8988T (cell line): ENCODE data around the gene STK32C.
A peak's percentile ranks its signal among the peaks of the same experiment; 100 is the strongest.

Source experiments
- DNase-seq: peaks from one replicate; pipeline ENCODE4 v3.0.0; 2011

Gene STK32C

GRCh38 chr10:132264306-132264950 is 43.3 kb downstream of the STK32C start:
- no peak for DNase-seq

- DNase-seq = no peak
Measured at GRCh38 chr10:132263866-132264265, 43.9 kb downstream of the STK32C start.

GRCh38 chr10:132259702-132260482 is 47.9 kb downstream of the STK32C start:
- no peak for DNase-seq

DNA sequence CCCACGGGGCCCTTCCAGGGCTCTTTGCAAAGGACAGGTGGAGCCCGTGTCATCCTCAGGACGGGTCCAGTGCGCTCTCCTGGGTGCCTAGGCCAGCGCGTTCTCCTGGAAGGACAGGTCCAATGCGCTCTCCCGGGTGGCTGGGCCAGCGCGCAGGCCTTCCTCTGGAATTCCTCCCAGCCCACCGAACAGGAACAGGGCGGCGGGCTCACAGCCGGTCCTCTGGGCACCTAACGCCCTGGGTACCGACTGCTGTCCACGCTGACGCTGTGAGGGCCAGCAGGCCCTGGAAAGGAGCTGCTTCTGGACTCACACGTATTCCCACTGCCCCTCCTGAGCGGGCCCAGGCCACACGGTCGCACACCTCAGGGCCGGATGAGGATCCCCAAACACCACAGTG is 49.3 kb downstream of the STK32C start:
- no peak for DNase-seq

DNA sequence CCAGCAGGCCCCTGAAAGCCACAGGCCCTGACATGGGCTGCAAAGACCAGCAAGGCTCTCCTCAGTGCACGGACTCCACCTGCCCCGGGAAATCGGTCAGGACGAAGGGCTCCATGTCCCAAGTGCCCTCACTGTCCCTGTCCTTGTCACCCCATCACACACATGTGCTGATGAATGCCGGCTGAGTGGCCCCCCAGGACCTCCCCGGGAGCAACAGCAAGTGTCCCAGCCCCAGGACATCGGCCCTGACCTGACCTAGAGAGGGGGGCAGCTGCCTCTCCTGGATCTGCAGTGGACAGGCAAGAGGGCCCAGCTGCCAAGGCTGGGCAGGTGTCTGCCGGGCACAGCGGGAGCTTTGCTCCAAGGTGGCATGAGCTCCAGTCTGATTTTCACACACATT is 49.8 kb downstream of the STK32C start:
- DNase-seq = no peak

DNA sequence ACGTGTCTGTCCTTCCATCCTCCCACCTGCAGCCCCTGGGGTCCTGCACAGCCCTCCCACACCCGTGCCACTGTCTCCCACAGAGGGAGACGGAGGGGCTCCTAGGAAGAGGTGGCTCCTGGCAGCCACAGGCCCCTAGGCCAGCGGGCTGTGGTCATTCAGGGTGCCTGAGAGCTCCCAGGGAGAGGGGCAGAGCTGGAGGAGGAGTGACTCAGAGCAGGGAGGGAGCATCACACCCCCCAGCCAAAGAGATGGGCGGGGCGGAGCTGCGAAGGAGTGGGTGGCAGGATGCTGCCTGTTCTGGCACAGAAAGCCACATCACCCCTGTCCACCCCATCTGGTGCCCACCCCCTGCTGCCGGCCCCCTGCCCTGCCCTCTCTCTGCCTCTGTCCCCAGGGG is 50.5 kb downstream of the STK32C start:
- DNase-seq = no peak

DNA sequence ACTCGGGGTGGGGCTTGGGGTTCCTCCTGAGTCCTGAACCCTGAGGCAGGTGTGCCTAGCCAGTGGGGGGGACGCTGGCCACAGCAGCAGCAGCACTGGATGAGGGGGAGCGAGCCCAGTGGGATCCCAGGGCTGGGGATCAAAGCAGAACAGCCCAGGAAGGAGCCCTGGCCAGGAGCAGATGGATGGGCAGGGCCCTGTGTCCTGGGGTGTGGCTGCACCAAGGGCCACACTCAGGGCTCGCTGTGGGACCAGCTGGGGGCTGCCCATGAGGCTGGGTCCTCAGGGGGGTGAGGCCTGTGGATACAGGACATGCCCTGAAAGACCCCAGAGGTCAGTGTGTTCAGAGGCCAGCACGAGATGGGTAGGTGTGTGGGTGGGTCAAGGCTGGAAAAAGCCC is 50.9 kb downstream of the STK32C start:
- DNase-seq = no peak

DNA sequence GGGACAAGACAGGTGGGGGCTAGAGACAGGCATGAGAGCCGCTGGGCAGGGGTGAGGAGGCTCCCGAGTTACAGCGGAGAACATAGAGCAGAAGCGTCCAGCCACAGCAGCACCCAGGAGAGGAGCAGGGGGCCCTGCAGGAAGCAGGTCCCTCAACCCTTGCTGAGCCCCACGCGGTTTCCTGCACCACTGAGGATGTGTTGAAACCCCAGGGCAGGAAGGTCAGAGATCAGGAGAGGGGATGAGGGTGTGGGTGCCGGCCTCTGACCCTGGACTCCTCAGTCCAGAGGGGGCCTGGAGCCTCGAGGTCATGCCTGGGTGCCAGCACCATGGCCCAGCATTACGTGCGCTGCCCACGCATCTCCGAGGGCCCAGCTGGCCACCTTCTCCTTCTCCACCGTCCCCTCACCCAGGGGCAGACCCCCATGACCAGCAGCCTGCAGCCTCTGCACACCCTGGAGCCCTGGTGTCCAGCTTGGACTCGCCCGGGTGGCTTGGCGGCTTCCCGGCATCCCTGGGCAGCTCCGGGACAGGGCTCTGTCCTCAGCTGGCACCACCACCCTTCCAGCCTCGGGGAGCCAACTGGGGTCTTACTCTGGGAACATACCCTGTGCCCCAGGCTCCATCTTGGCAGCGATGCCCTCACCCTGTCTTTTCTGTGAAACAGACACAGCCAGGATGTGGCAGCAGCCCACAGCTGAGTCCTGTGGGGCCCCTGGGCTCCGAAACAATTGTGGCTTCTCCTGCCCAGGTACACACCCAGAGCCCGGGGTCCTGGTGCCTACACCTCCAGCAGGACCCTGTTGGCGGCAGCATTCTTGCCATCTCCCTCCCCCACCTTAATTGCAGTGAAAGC is 52.0 kb downstream of the STK32C start:
- DNase-seq = no peak

GRCh38 chr10:132254841-132255240 is 52.9 kb downstream of the STK32C start:
- no peak for DNase-seq

GRCh38 chr10:132253092-132253687 is 54.6 kb downstream of the STK32C start:
- no peak for DNase-seq

GRCh38 chr10:132252412-132252811 is 55.3 kb downstream of the STK32C start:
- DNase-seq = no peak

DNA sequence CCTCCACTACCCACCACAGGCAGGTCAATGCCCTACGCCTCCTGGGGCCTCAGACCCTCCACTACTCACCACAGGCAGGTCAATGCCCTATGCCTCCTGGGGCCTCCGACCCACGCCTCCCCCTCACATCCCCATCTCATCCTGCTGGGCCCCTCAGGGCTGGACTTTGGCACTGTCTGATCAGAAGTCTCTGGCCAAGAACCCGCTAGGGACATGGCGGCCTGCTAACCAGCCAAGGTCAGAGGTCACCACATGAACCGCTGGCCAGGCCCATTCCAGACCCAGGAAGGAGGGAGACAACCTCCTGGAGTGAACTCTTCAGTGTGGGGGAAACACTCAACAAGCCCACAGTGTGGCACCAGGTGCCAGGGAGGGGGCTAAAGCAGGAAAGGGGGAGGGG is 55.8 kb downstream of the STK32C start:
- DNase-seq = no peak

DNA sequence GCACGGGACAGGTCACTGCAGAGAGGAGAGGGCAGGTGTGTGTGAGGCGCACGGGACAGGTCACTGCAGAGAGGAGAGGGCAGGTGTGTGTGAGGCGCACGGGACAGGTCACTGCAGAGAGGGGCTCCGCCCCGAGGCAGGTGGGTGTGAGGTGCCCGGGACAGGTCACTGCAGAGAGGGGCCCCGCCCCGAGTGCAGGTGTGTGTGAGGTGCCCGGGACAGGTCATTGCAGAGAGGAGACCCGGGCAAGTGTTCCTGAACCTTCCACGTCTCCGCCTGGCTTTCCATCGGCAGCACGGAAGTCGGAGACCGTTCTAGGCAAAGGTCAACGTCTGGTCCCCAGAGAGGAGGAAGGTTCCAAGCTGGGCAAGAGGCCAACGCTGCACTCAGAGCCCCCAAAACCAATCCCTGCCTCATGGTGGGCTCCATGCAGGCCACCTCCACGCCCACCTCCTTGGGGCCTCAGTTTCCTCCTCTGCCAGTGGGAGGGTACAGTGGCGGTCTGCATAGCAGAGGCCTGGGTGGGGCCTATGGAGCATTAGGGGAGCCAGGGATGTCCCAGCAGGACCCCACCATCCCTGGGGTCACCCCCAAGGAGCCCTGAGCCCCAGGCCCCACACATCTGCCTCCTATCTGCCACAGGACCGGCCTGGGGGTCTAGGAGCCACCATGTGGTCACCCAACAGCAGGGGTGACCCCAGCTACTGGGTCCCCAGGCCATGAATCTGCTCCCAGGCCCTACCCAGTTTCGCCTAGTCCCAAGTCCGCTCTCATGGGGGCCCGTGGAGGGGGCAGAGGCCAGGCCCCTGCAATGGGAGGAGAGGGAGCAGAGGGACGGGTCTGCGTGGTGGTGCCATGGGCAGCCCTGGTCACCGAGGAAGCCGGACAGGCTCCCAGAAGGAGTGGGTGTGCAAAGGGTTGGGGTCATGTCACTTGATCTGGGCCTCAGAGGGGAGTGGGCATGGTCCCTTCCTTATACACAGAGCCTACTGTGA is 57.0 kb downstream of the STK32C start:
- no peak for DNase-seq

DNA sequence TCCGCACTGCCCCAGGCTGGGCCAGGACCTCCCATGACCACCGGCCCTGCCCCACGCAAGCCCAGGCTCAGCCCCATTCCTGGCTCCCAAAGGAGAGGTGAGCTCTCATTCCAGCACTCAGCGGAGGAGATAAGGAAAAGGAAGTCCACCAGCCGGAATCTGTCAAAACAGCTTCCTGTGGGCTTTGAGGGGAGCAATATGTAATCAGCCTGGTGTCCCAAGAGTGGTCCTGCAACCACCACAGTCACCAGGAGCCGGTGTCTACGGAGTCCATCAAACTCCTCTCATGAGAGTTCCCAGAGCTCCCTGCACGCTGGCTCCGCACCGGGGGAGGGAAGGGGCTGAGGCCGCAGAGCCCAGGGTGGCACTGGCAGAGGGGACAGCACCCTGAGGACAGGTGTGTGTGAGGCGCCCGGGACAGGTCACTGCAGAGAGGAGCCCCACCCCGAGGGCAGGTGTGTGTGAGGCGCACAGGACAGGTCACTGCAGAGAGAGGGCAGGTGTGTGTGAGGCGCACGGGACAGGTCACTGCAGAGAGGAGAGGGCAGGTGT is 57.9 kb downstream of the STK32C start:
- DNase-seq = no peak

GRCh38 chr10:132249226-132249724 is 58.5 kb downstream of the STK32C start:
- no peak for DNase-seq

- DNase-seq = peak; percentile 70
Measured at GRCh38 chr10:132248455-132249225, 59.1 kb downstream of the STK32C start.

DNA sequence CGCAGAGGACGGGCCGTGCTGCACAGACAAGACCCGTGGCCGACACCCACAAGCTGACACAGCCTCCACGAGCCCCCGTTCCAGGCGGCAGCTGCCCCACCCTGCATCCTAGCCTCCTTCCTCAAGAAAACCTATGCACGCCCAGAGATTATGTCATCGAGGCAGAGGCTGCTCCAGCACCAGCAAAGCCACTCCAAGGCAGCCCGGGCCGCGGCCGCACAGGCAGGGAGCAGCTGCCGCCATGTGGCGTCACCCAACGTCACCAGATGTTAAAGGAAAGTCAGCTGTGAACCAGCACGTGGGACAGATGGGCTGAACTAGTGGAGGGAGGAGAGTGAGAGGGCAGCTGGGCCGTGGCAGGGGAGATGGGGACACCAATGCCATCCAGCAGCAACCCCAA is 59.8 kb downstream of the STK32C start:
- no peak for DNase-seq

GRCh38 chr10:132246296-132246695 is 61.5 kb downstream of the STK32C start:
- no peak for DNase-seq

DNA sequence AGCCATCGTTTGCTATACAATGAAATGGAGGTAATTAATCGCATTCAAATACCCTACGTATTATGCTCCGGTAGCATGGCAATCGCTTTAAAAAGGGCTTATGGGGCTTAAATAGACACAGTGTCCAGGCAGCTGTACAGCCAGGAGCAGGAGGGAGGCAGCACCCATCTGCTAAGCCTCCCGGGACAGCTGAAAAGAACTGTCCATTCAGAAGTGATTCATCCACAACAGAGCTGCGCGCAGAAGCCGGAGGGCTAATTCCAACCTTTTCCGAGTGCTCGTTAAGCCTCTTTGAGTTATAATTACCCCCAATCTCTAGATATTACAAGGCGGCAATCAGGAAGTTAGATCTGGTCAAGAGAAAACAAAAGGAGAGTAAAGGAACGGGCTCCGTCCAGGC is 62.7 kb downstream of the STK32C start:
- no peak for DNase-seq

GRCh38 chr10:132243626-132244025 is 64.1 kb downstream of the STK32C start:
- no peak for DNase-seq

DNA sequence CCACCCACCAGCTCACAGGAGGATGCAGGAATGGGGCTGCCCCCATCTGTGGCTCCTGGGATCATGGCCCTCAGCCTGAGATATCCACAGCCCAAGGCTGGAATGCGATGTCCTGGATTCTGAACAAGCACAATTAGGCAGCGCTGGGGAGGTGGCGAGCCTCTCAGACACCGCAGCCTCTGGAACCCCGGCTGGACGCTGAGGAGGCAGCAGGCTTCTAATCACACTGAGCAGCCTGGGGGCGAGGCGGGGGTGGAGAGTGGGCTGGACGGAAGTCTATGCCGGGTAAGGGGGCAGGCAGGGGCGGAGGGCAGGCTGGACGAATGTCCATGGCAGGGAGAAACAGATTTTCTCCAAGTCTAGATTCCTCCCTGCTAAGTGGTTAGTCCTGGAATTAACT is 64.6 kb downstream of the STK32C start:
- no peak for DNase-seq
